H9 (cell line): ENCODE data around the gene IST1. TPM values are rescaled to one million over a fixed set of nuclear protein-coding genes. Genes with fewer than 3 reads are reported as not detected.

Source experiments
- DNase-seq: peaks from one replicate; pipeline ENCODE4 v3.0.0-alpha.2; 2017
- H2AFZ ChIP-seq: one replicate; pipeline ENCODE4 v1.6.1; 2013; ENCODE audit warnings: mild to moderate bottlenecking, low read length, control low read depth, moderate library complexity
- H2AK5ac ChIP-seq: 2 replicates; pipeline ENCODE4 v1.6.1; 2013; ENCODE audit warnings: low read length, control low read depth, mixed read lengths; ENCODE audit not compliant: insufficient read length
- H2BK120ac ChIP-seq: one replicate; pipeline ENCODE4 v1.6.1; 2013; ENCODE audit warnings: low read depth, mild to moderate bottlenecking, low read length, control low read depth, inconsistent platforms; ENCODE audit not compliant: poor library complexity, severe bottlenecking
- H2BK12ac ChIP-seq: 2 replicates; pipeline ENCODE4 v1.6.1; 2013; ENCODE audit warnings: low read length, control low read depth, mixed read lengths, low read depth; ENCODE audit not compliant: insufficient read length
- H2BK15ac ChIP-seq: 2 replicates; pipeline ENCODE4 v1.6.1; 2013; ENCODE audit warnings: low read depth, low read length, control low read depth
- H2BK20ac ChIP-seq: one replicate; pipeline ENCODE4 v1.6.1; 2013; ENCODE audit warnings: low read depth, mild to moderate bottlenecking, low read length, control low read depth, inconsistent platforms; ENCODE audit not compliant: poor library complexity, severe bottlenecking
- H2BK5ac ChIP-seq: 2 replicates; pipeline ENCODE4 v1.6.1; 2013; ENCODE audit warnings: low read length, control low read depth, mixed read lengths; ENCODE audit not compliant: insufficient read length
- H3K14ac ChIP-seq: 2 replicates; pipeline ENCODE4 v1.6.1; 2013; ENCODE audit warnings: low read length, control low read depth; ENCODE audit not compliant: insufficient read depth
- H3K18ac ChIP-seq: 2 replicates; pipeline ENCODE4 v1.6.1; 2013; ENCODE audit warnings: low read depth, mild to moderate bottlenecking, mixed read lengths, low read length, control low read depth; ENCODE audit not compliant: insufficient read length
- H3K23ac ChIP-seq: 2 replicates; pipeline ENCODE4 v1.6.1; 2013; ENCODE audit warnings: low read length, control low read depth, mixed read lengths, low read depth; ENCODE audit not compliant: insufficient read length
- H3K23me2 ChIP-seq: 2 replicates; pipeline ENCODE4 v1.6.1; 2013; ENCODE audit warnings: low read depth, mild to moderate bottlenecking, mixed read lengths, low read length, control low read depth; ENCODE audit not compliant: insufficient read length, poor library complexity, severe bottlenecking
- H3K27ac ChIP-seq: 2 replicates; pipeline ENCODE4 v1.5.1; 2013; ENCODE audit warnings: low read length, control low read depth, mixed read lengths, low read depth; ENCODE audit not compliant: insufficient read length
- H3K27me3 ChIP-seq: 2 replicates; pipeline ENCODE4 v1.6.1; 2013; ENCODE audit warnings: low read length, control low read depth, inconsistent platforms; ENCODE audit not compliant: insufficient read depth
- H3K4ac ChIP-seq: 2 replicates; pipeline ENCODE4 v1.6.1; 2013; ENCODE audit warnings: low read depth, mild to moderate bottlenecking, control low read depth, inconsistent platforms, low read length, moderate library complexity
- H3K4me1 ChIP-seq: 2 replicates; pipeline ENCODE4 v1.6.1; 2013; ENCODE audit warnings: low read length, control low read depth, inconsistent platforms; ENCODE audit not compliant: insufficient read depth
- H3K4me2 ChIP-seq: 2 replicates; pipeline ENCODE4 v1.6.1; 2013; ENCODE audit warnings: low read length, control low read depth, mixed read lengths; ENCODE audit not compliant: insufficient read length, insufficient read depth
- H3K56ac ChIP-seq: 2 replicates; pipeline ENCODE4 v1.6.1; 2013; ENCODE audit warnings: low read depth, mild to moderate bottlenecking, mixed read lengths, low read length, control low read depth; ENCODE audit not compliant: insufficient read length
- H3K79me1 ChIP-seq: 2 replicates; pipeline ENCODE4 v1.6.1; 2013; ENCODE audit warnings: low read depth, mild to moderate bottlenecking, moderate library complexity, low read length, control low read depth, inconsistent platforms; ENCODE audit not compliant: insufficient read depth, poor library complexity, severe bottlenecking
- H3K79me2 ChIP-seq: 2 replicates; pipeline ENCODE4 v1.6.1; 2013; ENCODE audit warnings: low read length, control low read depth, inconsistent platforms; ENCODE audit not compliant: insufficient read depth
- H3K9ac ChIP-seq: 2 replicates; pipeline ENCODE4 v1.6.1; 2013; ENCODE audit warnings: low read length, control low read depth, mixed read lengths; ENCODE audit not compliant: insufficient read length; ENCODE audit errors: extremely low read depth
- H3K9me3 ChIP-seq: one replicate; pipeline ENCODE4 v1.6.1; 2013; ENCODE audit warnings: low read depth, low read length, inconsistent platforms; ENCODE audit not compliant: control insufficient read depth
- H3T11ph ChIP-seq: one replicate; pipeline ENCODE4 v1.6.1; 2013; ENCODE audit warnings: mild to moderate bottlenecking, low read length, control low read depth, inconsistent platforms
- H4K20me1 ChIP-seq: one replicate; pipeline ENCODE4 v1.6.1; 2013; ENCODE audit not compliant: control insufficient read depth, insufficient read length, insufficient read depth
- H4K5ac ChIP-seq: 2 replicates; pipeline ENCODE4 v1.6.1; 2013; ENCODE audit warnings: low read depth, mild to moderate bottlenecking, mixed read lengths, low read length, control low read depth; ENCODE audit not compliant: insufficient read length
- H4K8ac ChIP-seq: replicated peaks from 2 replicates; pipeline ENCODE4 v1.6.1; 2013; ENCODE audit warnings: low read length, control low read depth, mixed read lengths, low read depth; ENCODE audit not compliant: insufficient read length
- H4K91ac ChIP-seq: 2 replicates; pipeline ENCODE4 v1.6.1; 2013; ENCODE audit warnings: low read depth, mild to moderate bottlenecking, moderate library complexity, mixed read lengths, low read length, control low read depth; ENCODE audit not compliant: insufficient read length
- H3K27ac Mint-ChIP-seq, 3 experiments: 2 replicates in 2 of 3; 3 replicates in 1 of 3; pipeline ENCODE4 v1.8.0; 2020 to 2021; ENCODE audit warnings: mixed read lengths in 3 of 3, mild to moderate bottlenecking in 1 of 3, moderate library complexity in 1 of 3
- H3K27me3 Mint-ChIP-seq: 2 replicates; pipeline ENCODE4 v1.8.0; 2021; ENCODE audit warnings: low read depth, mild to moderate bottlenecking, moderate library complexity, mixed read lengths
- H3K36me3 Mint-ChIP-seq, 3 experiments: 2 replicates in 2 of 3; 3 replicates in 1 of 3; pipeline ENCODE4 v1.8.0; 2020 to 2021; ENCODE audit warnings: low read depth in 3 of 3, mixed read lengths in 3 of 3; ENCODE audit not compliant: insufficient read depth in 1 of 3
- H3K4me1 Mint-ChIP-seq, 2 experiments: 2 replicates each; pipeline ENCODE4 v1.8.0; 2020; ENCODE audit warnings: mixed read lengths in 2 of 2
- H3K4me3 Mint-ChIP-seq, 2 experiments: 2 replicates in 1 of 2; 3 replicates in 1 of 2; pipeline ENCODE4 v1.8.0; 2020 to 2021; ENCODE audit warnings: mild to moderate bottlenecking in 2 of 2, mixed read lengths in 2 of 2, moderate library complexity in 1 of 2
- H3K9me3 Mint-ChIP-seq, 2 experiments: 2 replicates in 1 of 2; 3 replicates in 1 of 2; pipeline ENCODE4 v1.8.0; 2020; ENCODE audit warnings: mild to moderate bottlenecking in 2 of 2, mixed read lengths in 2 of 2, moderate library complexity in 1 of 2
- CTCF ChIP-seq: fragments of 200-600 bp; sonication (generic); conservative IDR thresholded peaks from 3 replicates; pipeline ENCODE4 v1.8.0; 2021; ENCODE audit warnings: antibody characterized with exemption, mild to moderate bottlenecking
- WGBS: extraction: QIAGEN DNeasy Blood & Tissue Kit; methylation state at CpG from one replicate; pipeline ENCODE4 v1.1.7; 2013; ENCODE audit warnings: missing lambda C conversion rate, low lambda C conversion rate, mixed read lengths; ENCODE audit not compliant: insufficient read length; ENCODE audit errors: extremely low coverage; 5-methylcytosine and 5-hydroxymethylcytosine counted together
- total RNA-seq: library from RNA; stranded (reverse); gene quantifications from 2 replicates; pipeline ENCODE4 v1.2.1, GENCODE V29; 2021

Gene IST1
- total RNA-seq, 1 experiment from 2014 or later: 263 TPM

- H3K9me3 Mint-ChIP-seq: no peaks in the 10 kb centered on the region
- H3K4me1 Mint-ChIP-seq: peaks cover 3 to 4% of the 10 kb centered on the region in 2 experiments; a peak in 2 of 4 replicates
- no peak overlapping the region for H3K18ac ChIP-seq
Observed at GRCh38 chr16:71873199-71873598, 22.1 kb upstream of the IST1 start.

More at GRCh38 chr16:71873199-71873598, 22.1 kb upstream of the IST1 start:
- H4K91ac ChIP-seq: no peak overlapping the region
- H2BK5ac ChIP-seq: no peak overlapping the region
- no peak overlapping the region for H3K9ac ChIP-seq
- DNase-seq: no peak
- H3K9me3 ChIP-seq: no peaks in the 10 kb centered on the region
- H3K79me1 ChIP-seq: no peaks in the 10 kb centered on the region
- no peak overlapping the region for H2AFZ ChIP-seq
- no peaks in the 10 kb centered on the region for H3K79me2 ChIP-seq
- H4K5ac ChIP-seq: no peak overlapping the region
- no peak overlapping the region for H2BK120ac ChIP-seq
- no peaks in the 10 kb centered on the region for H3K4me1 ChIP-seq
- H3K4ac ChIP-seq: no peak overlapping the region
- no peak for TF ChIP-seq CTCF
- peak overlapping the region in 1 of 3 experiments; percentile 9; a peak in 1 of 7 replicates for H3K27ac Mint-ChIP-seq
- no peak overlapping the region for H2BK20ac ChIP-seq
- no peak overlapping the region for H4K8ac ChIP-seq
- no peaks in the 10 kb centered on the region for H3K23me2 ChIP-seq
- no CpG with 5 or more reads among the region's 4 CpGs for WGBS
- H3K27ac ChIP-seq: no peak overlapping the region
- H3K56ac ChIP-seq: no peak overlapping the region
- peaks cover 9 to 43% (median 31%) of the 10 kb centered on the region in 3 experiments for H3K36me3 Mint-ChIP-seq
- H2BK15ac ChIP-seq: no peak overlapping the region
- H3T11ph ChIP-seq: no peak overlapping the region
- no peak overlapping the region for H2AK5ac ChIP-seq
- H3K4me3 Mint-ChIP-seq: no peak overlapping the region
- H3K23ac ChIP-seq: no peak overlapping the region
- no peak overlapping the region for H3K4me2 ChIP-seq
- H3K14ac ChIP-seq: no peak overlapping the region
- no peaks in the 10 kb centered on the region for H3K27me3 ChIP-seq
- no peaks in the 10 kb centered on the region for H3K27me3 Mint-ChIP-seq
- no peak overlapping the region for H2BK12ac ChIP-seq
- no peaks in the 10 kb centered on the region for H4K20me1 ChIP-seq
